GM18519 (cell line): ENCODE measurements around the gene DUS1L.
"Not testable (repeated sequence)": the region's sequence is repeated elsewhere in the genome, so short reads cannot be mapped to it uniquely, and the experiment has no call there.

ENCODE experiments used
- ATAC-seq: cut with Tn5 transposase; IDR thresholded peaks from one replicate; pipeline ENCODE4 v1.9.1; 2021; ENCODE audit warnings: mild to moderate bottlenecking, moderate library complexity; ENCODE audit not compliant: unreplicated experiment, low FRiP score

Gene DUS1L

DNA sequence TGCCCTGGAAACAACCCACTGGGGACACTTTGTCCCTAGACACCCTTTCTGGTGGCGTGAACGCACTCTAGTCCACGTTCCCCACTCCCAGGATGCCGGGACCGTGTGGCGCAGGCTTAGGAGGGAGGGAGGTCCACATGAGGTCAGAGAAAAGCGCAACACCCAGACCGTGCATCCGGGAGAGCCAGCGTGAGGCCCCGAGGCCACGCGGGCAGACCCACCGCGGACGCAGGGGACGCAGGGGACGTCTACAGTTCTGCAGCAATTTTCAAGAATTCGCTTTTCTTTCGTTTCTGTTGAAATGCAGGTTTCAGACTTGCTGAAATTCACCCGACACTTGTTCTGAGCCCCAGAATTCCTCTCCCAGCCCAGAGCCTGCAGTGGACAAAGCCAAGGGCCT lies 18.7 kb downstream of the DUS1L start:
- ATAC-seq, result no peak

DNA sequence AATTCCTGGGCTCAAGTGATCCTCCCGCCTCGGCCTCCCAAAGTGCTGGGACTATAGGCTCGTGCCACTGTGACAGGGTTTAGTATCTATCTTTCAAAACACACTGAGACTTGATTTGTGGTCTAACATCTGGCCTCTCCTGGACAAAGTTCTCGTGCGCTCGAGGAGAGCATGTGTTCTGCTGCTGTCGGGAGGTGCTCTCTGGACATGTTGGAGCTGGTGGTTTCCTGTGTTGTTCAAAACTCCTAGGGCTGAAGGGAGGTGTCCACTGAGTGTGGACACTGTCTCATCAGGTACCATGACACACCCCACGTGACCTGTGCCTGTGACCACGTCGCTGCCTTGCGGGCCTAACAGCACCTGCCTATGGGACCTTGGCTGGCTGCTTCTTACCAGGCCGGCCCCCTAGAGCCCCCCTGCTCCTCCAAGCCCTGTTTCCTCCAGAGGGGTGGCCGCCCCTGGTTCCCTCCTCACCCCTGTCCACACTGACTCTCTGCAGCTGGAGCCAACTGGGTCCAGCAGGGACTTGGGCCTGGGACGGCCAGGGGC lies 19.6 kb downstream of the DUS1L start:
- no peak for ATAC-seq

DNA sequence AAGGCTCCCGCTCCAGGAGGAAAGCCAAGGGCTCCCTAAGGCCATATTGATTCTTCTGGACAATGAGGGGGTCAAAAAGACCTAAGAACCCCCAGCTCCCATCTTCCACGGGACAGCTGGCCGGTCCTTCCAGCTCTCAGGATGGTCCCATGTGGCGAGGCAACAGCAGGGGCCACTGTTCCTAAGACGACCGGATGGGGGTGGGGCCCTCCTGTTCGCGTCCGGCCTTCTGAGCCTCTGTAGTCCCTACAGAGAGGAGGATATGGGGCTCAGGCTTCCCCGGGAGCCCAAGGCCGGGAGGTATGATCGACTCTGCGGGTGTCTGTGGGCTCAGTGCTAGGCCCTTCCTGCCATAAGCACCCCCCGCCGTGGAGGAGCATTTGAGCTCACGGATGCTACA lies 22.1 kb downstream of the DUS1L start:
- ATAC-seq, result no peak

DNA sequence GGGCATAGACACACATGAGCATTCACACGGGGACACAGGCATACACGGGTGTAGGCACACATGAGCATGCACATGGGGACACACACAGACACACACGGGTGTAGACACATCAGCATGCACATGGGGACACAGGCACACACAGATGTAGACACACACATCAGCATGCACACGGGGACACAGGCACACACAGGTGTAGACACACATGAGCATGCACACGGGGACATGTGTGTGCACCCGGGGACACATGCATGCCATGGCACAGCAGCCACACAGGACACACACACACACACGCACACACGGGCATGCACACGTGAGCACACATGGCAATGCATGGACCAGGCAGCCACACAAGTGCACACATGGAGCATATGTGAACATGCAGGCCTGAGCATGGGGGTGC lies 23.0 kb downstream of the DUS1L start:
- ATAC-seq, result no peak

DNA sequence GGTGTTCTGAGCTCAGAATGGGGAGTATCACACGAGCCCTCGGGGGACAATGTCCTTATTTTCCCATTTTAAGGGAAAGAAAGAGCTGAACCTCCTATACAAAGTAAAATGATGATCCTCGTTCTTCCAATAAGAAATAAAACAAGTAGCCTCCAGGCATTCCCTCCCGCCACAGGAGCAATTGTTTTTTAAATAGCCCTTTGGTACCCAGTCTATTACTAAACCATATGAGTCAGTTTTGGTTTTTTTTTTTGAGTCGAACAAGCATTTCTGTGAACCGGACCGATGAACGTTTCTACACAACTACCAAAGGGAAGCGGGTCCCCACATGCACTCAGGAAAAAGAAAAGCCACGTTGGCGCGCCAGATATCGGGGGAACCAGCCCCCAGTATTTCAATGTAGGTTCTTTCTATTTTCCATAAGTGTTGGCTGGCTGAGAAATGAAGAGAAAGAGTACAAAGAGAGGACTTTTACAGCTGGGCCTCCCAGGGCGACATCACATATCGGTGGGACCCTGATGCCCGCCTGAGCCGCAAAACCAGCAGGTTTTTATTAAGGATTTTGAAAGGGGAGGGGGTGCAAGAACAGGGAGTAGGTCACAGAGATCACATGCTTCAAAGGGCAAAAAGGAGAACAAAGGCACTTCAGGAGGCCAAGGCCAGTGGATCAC lies 24.3 kb downstream of the DUS1L start:
- no peak for ATAC-seq

DNA sequence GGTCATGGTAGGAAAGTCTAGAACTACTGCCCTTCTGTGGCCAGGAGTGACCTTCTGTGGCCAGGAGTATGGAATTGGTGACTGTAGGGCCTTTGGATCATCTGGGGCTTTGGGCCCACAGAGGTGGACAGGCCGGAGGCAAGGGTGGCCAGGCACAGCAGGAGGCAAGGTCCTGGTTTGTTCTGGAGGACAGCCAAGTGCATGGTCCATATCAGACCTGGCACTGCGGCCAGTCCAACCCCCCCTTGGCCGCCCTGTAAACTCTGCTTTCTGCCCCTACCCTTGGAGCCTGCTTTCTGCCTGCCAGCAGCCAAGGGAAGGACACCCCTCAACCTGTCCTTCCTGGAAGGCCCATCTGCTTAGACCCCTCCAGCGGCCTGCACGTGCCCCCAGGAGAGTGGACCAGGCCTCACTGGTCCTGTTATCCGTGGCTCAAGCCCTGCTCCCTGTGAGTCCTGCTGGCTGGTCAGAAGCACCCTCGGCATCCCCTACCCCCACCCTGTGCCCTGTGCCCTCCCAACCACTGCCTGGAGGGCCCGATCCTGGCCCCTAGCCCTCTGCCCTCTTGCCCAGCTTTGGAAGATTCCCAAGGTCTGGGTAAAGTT lies 25.8 kb downstream of the DUS1L start:
- ATAC-seq, result no peak

DNA sequence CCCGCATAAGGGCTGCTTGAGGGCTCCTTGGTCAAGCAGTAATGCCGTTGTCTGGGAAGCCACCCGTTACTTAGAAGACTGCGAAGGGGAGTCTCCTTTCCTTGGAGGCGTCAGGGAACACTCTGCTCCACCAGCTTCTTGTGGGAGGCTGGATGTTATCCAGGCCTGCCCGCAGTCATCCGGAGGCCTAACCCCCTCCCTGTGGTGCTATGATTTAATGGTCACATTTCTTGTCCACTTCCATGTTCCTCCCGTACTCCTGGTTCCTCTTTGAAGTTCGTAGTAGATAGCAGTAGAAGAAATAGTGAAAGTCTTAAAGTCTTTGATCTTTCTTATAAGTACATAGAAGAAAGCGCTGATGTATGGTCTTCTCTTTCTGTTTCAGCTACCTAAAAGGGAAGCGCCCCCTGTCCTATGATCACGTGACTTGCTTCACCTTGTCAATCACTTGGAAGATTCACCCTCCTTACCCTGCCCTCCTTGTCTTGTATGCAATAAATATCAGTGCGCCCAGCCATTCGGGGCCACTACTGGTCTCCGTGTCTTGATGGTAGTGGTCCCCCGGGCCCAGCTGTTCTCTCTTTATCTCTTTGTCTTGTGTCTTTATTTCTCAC lies 26.7 kb downstream of the DUS1L start:
- not testable (repeated sequence) for ATAC-seq

DNA sequence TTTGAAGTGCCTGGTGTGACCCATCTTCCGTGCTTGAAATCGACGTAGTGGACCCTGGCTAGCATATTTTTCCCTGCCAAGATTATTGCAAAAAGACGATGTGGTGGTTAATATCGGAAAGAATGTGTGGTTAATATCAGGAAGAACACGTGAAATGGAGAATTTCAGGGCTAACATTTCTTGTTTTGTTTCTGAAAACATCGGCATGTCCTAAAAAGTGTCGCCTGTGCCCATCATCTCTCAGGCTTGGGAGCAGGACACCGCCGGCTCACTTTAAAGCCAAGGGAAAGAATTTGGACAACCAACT lies 27.8 kb downstream of the DUS1L start:
- ATAC-seq, result no peak

DNA sequence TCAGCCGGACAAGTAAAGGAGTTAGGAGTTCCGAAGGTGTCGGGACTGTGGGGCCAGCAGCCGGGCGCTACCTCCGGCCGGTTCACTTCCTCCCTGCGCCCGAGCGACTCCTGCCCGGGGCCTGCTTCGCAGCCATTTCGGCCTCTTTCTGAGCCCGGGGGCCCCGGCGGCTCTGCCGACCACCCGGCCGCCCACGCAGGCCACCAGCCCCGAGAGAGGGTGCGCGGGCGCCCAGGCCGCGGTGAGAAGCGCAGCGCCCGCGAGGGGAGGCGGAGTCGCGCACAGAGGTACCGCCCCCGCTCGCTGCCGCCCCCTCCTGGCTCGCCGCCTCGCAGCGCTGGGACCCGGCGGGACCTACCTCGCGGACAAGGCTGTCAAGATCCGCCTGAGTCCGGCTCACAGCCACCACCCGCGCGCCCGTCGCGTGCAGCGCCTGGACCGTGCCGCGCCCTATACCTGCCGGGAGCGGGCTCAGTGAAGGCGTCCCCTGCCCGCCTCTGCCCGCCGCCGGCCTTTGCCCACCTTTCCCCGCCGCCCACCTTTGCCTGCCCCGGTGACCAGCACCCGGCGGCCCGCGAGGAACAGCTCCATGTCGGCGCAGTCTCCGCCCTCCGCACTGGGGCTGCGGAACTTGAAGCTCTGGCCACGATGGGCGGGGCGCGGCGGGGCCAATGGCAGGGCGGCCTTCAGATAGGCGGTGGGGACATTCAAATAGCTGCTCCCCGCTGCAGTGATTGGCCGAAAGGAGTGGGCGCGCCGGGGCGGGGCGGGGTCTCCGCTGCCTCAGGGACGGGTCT lies 28.3 kb downstream of the DUS1L start, which contains the start of gene DCXR:
DCXR (minus strand) TSS at position 606 of the 797 bp plus-strand sequence; CDS start at position 591, 15 bp downstream.
- peak; percentile 65 for ATAC-seq

DNA sequence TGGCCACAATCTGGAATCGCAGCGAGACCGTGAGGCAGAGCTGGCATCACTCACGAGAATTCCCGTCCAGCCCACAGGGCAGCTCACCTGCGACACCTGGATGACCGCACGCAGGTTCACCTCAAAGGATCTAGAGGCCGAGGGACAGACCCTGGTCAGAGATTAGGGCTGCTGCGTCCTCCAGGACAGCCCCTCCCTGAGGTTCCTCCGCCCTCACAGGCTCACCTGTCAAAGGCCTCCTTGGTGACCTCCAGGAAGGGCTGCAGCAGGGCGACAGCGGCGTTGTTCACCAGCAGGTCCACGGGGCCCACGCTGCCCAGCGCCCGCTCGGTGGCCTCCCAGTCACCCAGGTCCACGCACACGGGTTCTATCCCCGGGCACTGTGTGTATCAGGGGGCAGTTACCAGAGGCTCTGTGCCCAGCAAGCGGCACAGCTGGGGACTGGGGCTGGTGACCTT lies 28.9 kb downstream of the DUS1L start:
- ATAC-seq, result no peak

DNA sequence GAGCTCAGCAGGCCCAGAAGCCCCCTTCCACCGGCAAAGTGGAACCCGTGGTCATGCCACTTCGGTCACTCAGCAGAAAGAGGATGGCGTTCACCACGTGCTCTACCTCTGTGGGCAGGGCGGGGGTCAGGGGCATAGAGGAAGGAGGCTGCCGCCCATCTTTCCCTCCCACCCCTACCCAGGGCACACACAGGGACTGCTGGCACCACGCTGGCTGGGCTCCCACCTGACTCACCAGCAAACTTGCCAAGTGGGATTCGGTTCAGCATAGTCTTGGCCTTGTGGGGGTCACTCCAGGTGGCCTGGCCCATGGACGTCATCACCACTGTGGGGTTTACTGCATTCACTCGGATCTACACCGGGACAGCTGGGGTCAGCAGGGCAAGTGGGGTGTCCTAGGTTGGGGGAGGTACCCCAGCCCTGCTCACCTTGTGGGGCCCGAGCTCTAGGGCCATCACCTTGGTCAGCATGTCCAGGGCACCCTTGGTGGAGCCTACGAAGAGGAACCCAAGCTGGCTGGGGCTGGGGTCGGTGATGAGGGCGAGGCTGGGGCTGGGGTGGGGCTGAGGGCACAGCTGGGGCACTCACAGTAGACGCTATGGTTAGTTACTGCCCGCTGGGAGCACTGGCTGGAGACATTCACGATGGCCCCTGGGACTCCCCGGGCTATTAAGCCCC lies 29.5 kb downstream of the DUS1L start:
- ATAC-seq, result no peak

DNA sequence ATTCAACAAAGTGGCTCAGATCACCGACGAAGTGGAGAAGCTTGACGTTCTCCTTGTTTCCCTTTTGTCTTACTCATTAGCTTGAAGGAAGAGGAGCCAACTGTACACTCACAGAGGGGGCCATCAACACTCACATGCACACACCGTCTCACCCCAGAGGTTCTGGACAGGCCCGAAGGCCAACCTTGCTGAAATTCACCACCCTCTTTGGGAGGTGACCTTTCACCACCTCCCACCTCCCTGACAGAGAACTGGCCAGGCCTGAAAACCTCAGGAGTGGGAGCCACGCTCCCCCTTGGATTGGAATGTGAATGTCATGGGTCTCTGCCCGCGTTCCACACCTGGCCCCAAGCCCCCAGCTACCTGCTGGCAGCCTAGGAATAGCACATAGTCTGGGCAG lies 30.1 kb downstream of the DUS1L start:
- ATAC-seq, result no peak

DNA sequence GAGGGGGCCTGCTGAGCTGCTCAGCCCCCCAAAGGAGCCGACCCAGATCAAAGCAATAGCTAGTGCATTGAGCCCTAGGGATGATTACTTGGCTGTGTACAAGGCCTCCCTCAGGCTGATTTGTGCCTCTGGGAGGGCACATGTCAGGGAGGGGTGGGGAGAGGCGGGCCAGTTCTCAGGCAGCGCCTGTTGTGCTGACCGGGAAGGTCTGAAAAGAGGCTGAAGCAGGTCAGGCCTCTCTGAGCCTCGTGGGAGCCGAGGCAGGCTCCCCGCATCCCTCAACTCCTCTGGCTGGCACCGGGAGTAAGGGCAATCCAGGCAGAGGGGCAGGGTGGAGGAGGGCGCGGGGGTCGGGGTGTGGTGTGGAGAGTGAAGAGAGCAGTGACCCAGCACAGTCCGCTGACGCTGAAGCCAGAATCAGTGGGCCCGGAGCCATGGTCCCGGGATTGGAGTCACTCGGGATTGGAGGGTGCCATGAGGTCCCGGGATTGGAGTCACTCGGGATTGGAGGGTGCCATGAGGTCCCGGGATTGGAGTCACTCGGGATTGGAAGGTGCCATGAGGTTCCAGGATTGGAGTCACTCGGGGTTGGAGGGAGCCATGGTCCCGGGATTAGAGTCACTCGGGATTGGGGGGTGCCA lies 31.1 kb downstream of the DUS1L start:
- ATAC-seq, result no peak

DNA sequence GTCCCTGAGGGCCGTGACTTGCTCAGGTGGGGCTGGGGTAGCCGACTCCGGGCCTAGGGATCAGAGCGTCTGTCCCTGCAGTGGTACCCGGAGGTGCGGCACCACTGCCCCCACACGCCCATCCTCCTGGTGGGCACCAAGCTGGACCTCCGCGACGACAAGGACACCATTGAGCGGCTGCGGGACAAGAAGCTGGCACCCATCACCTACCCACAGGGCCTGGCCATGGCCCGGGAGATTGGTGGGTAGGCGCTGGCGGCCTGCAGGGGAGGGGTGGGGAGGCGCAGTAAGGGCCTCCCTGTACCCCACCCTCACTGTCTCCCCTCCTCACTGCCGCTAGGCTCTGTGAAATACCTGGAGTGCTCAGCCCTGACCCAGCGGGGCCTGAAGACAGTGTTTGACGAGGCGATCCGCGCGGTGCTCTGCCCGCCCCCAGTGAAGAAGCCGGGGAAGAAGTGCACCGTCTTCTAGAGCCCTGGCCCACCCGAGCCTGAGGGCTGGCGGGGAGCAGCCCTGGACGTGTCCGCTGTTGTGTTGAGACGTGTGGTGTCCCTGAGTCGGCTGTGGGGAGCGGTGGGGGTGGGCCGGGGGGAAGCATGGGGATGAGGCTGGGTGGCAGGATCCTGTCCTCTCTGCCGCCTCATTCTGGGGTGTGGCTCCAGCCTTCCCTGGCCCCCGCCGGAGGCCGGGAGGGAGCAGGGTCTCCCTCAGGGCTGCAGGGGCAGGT lies 32.1 kb downstream of the DUS1L start:
- no peak for ATAC-seq

DNA sequence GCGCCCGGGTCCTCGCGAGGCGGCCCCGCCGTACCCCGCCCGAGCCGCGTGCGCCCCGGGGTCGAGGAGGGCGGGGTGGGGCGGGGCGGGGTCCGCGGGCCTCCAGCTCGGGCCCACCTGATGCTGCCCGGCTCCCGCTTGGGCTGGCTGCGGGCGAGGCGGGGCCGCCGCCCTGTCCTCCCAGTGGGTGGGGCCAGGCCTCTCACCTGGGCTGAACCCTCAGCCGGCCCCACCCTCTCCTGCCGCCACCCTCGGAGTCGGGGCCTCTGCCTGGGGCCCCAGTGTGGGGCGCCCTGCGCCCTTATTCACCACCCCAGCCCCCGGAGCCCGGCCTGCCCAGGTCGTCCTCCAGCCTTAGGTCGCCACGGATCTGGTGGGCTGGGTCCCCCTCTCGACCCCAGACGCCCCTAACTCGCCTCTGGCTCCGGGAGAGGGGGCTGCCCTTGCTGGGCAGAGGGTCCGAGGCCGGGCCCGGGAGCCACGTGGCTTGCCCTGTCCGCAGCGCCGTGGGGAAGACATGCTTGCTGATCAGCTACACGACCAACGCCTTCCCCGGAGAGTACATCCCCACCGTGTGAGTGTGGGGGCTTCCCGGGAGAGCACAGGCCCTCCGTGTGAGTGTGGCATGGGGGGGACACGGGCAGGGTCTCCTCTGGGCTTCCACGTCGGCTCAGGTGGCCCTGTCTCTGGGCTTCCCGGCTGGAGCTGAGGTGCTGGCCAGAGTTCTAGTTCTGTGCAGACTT lies 33.5 kb downstream of the DUS1L start:
- ATAC-seq, result no peak

DNA sequence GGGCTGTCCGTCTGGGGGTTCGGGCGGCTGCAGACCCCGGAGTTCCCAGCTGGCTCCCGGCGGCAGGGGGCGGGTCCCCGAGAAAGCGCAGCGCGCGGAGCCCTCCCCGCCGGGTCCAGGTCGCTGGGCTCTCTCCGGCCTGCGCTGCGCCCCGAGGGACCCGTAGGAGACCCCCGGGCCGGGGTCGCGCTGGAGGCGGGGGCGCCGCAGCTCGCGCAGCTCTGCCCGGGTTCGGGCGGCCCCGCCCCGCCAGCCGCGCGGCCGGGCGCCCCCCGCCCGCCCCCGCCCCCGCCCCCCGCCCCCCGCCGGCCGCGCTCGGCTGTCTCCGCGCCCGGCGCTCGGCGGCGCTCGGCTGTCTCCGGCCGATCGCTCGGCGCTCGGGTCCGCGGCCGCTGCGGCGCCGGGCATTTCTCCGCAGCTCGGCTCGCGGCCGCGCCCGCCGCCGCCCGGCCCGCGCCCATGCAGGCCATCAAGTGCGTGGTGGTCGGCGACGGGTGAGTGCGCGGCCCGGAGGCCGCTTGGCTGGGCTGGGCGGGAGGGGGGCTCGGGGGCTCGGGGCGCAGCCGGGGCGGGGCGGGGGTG lies 34.2 kb downstream of the DUS1L start, which contains the start of gene RAC3:
RAC3 (plus strand) TSS at position 376 of the 582 bp plus-strand sequence; CDS start at position 460, 84 bp downstream.
- ATAC-seq, result no peak

DNA sequence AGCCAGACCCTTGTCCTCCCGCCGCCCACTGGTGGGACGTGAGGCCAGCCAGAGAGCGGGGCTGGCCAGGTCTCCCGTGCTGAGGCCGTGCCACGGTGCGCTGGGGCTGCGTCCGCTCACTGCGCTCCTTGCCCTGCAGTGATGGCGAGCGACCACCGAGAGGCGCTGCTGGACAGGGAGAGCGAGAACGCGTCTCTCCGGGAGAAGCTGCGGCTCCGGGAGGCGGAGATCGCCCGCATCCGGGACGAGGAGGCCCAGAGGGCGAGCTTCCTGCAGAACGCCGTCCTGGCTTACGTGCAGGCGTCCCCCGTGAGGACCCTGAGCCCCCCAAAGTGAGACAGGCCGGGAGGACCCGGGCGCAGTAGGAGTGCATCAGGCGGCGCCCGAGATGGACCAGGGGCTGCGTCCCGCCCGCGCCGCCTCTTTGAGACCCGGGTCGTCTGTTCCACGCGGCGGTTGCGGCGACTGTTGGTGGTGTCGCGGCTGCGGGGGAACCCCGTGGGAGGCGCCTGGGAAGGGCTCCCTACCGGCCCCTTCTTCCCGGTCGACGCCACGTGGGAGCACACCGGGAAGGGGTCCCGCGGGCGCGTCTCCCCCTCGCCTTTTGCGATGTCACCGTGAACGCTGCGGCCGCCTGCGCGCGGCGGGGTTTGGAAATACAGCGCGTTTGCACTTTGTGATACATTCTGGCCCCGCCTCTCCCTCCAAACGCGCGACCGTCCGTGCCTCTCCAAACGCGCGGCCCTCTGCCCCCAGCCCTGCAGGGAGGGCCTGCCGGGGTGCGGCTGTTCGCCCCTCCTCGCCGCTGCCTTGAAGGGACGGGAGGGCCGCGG lies 34.9 kb downstream of the DUS1L start:
- ATAC-seq, result no peak
